HL-60/S4 treated with phorbol 12-myristate 13-acetate at 8.2 ng/mL for 4 days and 3 days (cell line): ENCODE results near the gene MATN1.

Experiments
- in situ Hi-C: fragments of 300-500 bp; cut with MboI; formaldehyde crosslinking; loops from 2 replicates; pipeline ENCODE4 v1.15.0; 2022; ENCODE audit warnings: low sequenced_read_pairs

The MATN1 gene

DNA sequence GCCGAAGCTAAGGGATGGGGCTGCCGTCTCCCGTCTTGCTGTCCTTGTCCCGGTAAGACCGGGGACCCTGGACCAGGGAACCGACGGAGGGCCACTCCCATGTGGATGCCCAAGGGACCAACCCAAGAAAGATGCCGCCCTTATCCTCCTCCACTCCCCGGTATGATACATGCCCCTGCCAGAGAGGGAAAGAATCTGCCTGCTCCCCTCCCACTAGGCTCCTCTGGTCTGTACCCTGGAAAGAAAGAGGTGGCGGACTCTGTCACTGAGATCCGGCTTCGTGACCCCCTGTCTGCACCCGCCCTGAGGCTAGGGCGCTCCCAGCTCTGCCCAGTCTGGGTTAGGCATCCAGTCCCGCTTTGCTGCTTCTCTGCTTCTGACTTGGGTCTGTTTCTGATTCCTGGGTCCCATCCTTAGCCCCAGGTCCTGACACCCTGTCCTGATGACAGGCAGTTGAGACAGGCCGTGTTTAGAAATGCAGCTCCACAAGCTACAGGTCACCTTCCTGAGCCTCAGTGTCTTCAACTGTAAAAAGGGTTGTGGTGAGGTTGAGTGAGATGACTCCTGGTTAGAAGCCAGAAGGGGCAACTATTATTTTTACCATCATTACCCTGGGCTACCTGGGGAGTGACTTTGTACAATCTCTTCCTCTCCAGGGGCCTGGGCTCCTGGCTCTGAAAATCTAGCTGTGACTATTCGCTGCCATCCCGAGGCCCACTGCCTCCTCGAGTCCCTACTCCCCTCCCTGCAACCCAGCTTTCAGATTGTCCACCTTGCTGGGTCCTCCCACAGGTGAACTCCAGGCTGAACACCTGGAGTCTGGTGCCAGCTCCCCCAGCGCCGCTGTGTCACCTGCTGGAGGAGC, 3.7 kb downstream of the MATN1 start:
- in situ Hi-C loops = loop anchor here (10.0 to 25.0 kb wide), 2 partner anchors 65 to 1482 kb away; partner anchors contain the start of genes MECR and PTPRU

DNA sequence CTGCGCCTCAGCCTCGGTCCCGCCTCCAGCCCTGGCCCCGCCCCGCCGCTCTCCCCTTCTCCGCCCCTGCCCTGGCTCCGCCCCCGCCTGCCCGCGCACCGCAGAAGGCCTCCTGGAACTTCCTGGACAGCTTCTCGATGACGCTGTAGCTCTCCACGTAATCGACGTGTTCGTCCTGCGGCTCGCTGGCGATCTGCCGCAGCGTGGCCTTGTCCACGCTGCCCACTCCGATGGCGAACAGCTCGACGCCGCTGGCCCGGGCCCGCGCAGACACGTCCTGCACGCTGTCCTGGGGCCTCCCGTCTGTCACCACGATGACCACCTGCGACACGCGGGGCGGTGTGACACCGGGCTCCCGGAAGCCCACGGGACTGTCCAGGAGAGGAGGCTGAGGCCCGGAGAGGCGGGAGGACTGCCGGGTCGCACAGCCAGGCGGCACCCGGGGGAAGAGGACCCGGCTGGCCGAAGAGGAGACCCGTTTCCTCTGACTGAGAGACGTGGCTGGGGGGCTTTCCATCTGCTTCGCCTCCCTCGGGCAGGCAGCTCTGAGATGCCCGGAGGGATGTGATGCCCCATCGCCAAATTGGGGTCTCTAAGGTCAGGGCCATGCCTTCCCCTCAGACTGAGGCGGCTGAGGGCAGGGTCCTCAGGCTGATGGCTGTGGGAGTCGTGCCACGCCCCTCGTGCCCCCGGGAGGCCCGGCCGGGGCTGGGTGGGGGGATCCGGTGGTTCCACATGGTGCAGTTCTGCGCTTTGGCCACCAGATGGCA, 4.6 kb downstream of the MATN1 start:
- in situ Hi-C loops = loop anchor here (25.0 kb wide), 1 partner anchor 1482 kb away; the partner anchor contains the start of genes MECR and PTPRU

DNA sequence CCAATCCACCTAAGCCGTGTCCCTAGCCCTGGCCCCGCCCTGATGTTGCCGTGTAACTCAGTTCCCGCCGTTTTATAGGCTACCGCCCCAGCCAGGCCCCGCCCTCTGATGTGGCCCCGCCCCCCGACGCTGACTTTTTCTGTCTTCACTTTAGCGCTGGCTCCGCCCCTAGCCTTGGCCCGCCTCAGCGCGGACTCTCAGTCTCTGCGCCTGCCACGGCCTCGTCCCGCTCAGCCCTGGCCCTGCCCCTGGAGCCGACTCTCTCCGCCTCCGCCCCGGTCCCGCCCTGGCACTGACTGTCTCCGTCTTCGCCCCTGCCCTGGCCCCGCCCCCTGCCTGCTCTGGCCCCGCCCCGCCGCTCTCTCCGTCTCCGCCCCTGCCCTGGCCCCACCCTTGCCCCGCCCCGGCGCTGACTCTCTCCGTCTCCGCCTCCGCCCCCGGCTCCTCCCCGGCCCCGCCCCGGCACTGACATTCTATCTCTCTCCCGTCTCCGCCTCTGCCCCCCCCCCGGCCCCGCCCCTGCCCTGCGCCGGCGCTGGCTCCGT, 5.2 kb downstream of the MATN1 start:
- in situ Hi-C loops = loop anchor here (25.0 kb wide), 1 partner anchor 1481 kb away; the partner anchor contains the start of genes MECR and PTPRU

DNA sequence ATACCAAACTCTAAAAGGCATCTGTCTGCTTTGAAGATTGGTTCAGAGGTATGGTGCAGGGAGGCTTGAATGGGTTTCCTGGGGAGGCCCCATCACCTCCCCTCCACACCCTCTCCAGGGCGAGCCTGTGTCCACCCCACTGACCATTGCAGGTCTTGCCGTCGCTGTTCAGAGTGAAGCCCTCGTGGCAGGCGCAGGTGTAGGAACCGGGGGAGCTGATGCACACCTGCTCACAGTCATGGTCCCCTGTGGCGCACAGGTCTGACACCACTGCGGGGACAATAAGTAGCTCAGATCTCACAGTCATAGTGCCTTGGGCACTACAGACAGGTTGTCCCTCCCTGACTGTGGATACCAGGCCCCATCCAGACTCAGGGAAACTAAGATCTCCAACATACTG, 6.7 kb downstream of the MATN1 start:
- in situ Hi-C loops = loop anchor here (25.0 kb wide), 1 partner anchor 1479 kb away; the partner anchor contains the start of genes MECR and PTPRU

DNA sequence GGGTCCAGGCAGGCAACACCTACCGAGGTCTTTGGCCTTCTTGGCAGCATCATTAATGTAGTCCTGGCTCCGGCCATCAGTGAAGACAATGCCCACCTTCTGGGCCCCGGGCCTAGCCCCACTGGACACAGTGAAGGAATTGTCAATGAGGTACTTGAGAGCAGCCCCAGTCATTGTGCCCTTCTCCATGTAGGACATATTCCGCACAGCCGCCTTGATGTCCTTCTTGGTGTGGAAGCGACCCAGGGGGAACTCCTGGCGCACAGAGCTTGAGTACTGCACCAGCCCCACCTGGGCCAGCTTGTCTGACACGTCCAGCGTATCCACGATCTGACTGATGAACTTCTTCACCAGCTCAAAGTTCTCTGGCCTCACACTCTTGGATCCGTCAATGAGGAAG, 7.5 kb downstream of the MATN1 start:
- in situ Hi-C loops = loop anchor here (25.0 kb wide), 1 partner anchor 1479 kb away; the partner anchor contains the start of genes MECR and PTPRU

DNA sequence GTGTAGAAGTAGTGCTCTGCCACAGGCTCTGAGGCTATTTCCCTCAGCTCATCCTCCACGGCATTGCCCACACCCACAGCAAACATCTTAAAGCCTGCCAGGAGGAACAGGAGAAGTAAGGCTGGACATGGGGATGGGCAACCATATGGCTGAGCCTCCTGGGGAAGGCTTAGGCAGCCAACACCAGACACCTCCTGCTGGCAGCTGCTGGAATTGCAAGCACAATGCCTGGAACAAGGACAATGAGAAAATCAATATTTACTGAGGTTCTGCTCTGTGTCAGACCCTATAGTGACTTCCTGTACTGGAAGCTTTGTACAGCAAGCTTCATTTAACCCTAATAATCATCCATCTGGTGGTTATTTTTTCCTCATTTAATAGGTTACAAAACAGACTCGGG, 8.2 kb downstream of the MATN1 start:
- in situ Hi-C loops = loop anchor here (25.0 kb wide), 1 partner anchor 1478 kb away; the partner anchor contains the start of genes MECR and PTPRU

DNA sequence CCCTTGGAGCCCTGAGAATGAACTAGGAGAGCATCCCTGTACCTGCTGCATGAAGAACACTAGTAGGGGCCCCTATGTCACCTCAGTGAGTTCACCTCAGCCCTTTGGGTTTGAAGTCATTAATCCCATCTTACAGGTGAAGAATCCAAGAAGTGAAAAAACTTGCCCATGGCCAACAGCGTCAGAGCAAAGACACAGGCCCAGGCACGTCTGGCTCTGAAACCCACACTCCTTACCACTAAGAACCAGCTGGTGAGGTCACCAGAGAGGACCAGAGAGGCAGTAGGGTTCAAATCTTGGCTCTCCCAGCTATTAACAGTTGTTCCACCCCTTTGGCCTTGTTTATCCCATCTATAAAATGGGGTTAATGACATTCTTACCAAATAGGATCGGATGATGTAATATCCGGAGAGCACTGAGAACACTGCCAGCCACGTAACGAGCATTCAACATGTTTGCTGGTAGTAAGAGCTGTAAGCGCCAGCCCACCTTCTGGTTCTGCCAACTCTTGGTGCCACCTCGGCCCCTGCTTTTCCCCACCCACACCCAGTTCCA, 8.8 kb downstream of the MATN1 start:
- in situ Hi-C loops = loop anchor here (25.0 kb wide), 1 partner anchor 1477 kb away; the partner anchor contains the start of genes MECR and PTPRU

DNA sequence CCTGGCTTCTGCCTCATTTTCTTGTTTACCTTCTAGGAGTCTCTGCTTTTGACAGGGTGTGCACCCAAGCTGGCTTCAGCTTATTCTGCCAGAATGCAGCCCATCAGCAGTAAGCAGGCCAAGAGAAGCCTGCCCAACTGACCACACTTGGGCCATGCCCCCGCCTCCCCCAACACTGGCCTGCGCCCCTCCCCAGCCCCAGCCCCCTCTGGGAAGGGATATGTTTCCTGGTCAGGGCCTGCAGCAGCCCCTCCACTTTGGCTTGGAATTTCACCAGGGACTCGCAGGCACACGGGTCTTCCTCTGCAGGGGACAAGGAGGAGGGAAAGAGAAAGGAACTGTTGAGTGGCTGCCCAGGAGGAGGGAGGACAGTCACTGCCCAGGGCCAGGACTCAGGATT, 9.4 kb downstream of the MATN1 start:
- in situ Hi-C loops = loop anchor here (25.0 kb wide), 1 partner anchor 1477 kb away; the partner anchor contains the start of genes MECR and PTPRU

DNA sequence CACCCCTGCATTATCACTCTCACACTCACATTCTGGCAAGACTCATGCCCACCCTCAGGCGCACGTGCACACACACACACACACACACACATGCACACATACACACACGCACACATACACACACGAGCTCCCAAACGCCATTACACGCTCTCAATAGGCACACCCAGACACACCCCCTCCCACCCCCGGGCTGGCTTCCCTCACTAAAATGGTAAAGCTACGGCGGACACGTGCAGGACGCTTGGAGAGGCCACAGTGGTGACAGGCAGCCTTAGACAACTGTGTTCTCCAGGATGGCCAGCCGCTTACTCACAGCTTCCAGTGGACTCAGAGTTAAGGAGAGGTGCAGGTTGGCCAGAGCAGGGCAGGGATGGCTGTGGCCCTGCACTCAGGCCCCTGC, 10.1 kb downstream of the MATN1 start:
- in situ Hi-C loops = loop anchor here (25.0 kb wide), 1 partner anchor 1476 kb away; the partner anchor contains the start of genes MECR and PTPRU

DNA sequence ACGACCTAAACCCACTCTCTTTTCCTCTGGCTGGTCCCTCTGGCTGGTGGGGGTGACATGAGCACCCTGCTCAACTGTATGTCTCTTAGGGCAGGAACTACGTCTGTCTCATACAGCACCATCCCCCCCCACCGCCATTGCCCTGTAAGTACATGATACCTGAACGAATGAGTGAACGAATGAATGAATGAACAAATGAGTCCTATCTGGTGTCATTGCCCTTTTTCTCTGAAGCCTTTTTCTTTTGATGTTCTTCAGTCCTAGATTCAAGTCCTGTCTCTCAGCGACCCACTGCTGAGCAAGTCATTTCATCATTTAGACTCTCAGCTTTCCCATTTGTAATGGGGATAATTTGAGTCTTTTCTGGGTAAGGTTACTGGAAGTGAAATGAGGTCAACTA, 10.8 kb downstream of the MATN1 start:
- in situ Hi-C loops = loop anchor here (25.0 kb wide), 1 partner anchor 1475 kb away; the partner anchor contains the start of genes MECR and PTPRU

DNA sequence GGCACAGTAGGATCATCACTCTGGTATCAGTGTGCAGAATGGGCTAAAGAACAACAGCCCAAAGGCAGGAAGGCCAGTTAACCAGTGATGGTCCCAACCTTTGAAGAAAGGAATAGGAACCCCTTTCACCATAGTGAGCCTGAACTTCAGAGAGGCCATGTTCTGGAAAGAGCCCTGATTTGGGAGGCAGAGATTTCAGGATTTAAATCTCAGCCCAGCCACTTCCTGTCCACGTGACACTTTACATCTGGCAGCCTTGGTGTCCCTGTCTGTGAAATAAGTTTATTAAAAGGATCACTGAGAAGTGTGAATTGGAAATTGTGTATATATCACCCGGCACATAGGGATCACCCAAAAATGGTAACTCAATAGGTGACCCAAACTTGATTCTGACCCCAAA, 13.0 kb downstream of the MATN1 start:
- in situ Hi-C loops = loop anchor here (25.0 kb wide), 1 partner anchor 1473 kb away; the partner anchor contains the start of genes MECR and PTPRU

DNA sequence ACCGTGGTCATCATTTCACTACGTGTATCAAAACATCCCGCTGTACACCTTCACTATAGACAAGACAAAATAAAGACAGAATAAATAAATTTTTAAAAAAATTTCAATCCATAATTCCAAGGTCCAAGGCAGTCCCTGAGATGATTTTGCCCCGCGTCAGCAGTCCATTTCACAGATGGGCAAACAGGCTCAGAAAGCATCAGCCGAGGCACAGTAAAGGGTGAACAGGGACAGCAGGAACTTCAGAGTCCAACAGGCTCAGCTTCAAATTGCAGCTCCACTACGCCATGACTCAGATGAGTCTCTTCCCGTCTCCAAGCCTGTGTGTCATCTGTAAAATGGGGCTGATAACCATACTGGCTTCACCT, 15.0 kb downstream of the MATN1 start:
- in situ Hi-C loops = loop anchor here (25.0 kb wide), 1 partner anchor 1471 kb away; the partner anchor contains the start of genes MECR and PTPRU

DNA sequence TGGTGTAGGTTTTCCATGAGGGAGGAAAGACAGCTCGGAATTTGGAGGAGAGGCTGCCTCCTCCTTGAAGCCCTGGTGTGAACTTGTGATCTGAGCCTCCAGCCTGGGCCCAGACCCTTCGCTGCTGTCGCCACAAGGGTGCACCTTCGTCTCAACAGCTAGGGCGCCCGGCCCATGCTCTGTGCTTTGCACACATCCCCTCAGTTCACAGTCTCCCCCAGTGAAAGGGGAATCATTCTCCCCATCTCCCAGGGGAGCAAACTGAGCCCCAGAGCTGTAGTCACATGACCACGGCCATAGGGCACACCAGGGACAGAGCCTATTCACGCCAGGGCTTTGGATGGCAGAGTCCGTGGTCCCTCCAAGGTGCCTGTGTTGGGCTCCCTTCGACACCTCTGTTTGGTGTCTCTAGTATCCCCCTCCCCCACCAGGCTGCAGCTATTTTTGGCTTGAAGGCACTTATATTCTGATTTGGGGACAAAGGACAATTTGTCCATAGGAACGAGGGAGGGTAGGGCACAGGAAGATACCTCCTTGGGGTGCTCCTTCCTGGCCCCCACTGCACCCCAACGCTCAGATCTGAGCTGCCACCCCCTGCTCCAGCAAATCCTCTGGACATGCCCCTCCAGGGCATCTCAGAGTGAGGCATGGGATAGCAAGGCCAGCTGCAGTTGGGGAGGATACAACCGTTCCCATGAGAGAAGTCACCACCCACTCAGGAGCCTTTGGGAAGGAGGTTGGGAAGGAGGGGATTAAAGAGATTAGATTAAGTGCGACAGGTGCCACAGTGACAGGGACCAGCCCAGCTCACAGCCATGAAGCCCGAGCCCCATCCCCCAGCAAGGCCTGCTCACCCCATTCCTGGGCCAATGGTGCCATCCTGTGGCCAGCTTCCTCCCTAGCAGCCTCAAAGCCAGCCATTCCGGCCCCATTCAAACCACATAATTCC, 15.7 kb downstream of the MATN1 start:
- in situ Hi-C loops = loop anchor here (25.0 kb wide), 1 partner anchor 1470 kb away; the partner anchor contains the start of genes MECR and PTPRU

DNA sequence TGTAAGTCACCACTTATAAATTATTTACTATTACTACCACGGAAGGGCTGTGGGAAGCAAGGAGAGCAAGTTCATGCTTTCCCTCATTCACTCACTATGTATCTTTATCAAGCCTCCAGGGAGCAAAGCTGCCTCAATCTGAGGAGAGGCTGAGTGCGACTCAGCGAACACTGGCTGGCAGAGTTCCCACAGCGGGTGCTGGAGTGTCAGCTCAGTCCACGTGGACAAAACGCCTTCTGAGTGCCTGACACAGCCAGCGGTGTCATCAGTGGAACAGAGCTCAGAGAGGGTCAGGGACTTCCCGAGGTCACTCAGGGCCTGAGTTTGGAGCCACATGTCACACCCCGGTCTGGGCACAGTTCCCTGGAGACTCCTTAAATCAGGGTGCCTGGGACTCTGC, 16.9 kb downstream of the MATN1 start:
- in situ Hi-C loops = loop anchor here (25.0 kb wide), 1 partner anchor 1469 kb away; the partner anchor contains the start of genes MECR and PTPRU

DNA sequence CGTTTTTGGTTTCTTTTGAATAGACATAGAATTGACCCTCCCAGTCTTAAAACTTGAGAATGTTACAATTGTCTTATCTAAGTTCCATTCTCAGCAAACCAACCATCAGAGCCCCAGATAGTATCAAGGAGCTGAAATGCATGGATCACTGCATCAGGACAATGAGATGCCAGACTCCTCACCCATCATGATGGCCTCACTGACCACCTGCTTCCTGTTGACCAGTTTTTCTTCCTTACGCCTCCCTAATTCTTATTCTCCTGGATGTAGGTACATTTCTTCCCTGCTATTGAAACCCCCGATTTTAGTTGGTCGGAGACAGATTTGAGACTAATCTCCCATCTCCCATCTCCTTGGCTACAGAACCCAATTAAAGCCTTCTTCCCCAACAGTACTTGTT, 17.7 kb downstream of the MATN1 start:
- in situ Hi-C loops = loop anchor here (25.0 kb wide), 1 partner anchor 1468 kb away; the partner anchor contains the start of genes MECR and PTPRU

DNA sequence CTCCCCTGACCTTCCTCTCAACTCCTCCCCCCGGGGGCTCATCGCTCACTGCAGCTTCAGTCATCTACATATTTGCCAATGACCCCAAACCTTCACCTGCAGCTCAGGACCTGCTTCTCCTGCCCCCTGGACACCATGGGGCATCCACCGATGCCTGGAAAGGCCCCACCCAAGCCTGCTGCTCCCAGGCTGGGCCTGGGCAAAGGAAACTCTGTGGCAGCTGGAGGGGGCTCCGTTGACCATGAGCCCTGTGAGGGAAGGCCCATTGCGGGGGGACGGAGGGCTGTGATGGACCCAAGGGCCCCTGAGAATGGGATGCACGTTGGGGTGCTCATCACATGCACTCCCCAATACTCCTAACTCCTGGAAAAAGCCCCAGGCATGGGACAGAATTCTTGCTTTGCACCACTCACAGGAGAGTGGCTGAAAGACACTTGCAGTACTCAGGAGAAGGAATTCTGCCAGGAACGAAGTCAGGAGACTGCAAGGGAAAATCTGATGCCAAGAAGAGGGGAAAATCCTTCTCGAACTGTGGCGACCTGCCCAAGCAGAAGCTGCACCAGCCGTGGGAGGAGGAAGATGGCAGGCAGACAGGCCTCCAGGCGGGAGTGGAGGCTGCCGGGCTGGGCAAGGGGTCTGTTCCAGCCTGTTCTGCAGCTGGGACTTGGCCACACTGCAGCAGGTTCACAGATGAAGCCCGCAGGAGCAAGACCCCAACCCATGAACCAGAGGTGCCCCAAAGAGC, 18.4 kb downstream of the MATN1 start:
- in situ Hi-C loops = loop anchor here (25.0 kb wide), 1 partner anchor 1468 kb away; the partner anchor contains the start of genes MECR and PTPRU

DNA sequence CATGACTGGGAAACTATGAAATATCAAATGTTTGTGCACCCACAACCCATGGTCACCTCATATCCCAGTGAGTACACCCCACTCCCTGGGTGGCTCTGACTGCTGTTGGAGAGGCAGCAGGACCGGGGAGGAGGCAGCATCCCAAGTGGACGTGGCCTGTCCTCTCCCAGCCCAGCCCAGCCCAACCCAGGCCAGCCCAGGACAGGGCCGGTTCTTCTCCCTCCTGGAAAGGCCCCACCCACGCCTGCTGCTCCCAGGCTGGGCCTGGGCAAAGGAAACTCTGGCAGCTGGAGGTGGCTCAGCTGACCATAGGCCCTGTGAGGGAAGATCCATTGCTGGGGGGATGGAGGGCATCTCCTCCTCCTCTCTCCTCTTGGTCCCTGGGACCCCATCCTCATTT, 19.1 kb downstream of the MATN1 start:
- in situ Hi-C loops = loop anchor here (25.0 kb wide), 1 partner anchor 1467 kb away; the partner anchor contains the start of genes MECR and PTPRU

DNA sequence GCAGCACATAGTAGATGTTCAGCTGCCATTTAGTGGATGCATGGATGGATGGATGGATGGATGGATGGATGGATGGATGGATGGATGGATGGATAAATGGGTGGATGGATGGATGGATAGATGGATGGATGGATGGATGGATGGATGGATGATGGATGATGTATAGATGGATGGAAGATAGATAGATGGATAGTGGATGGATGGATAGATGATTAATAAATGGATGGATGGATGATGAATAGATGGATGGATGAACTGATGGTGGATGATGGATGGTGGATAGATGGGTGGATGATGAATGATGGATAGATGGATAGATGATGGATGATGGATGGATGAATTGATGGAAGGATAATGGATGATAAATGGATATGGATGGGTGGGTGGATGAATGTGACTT, 20.6 kb downstream of the MATN1 start:
- in situ Hi-C loops = loop anchor here (25.0 kb wide), 1 partner anchor 1466 kb away; the partner anchor contains the start of genes MECR and PTPRU
